IMR-90 (cell line): ENCODE results near the gene MTHFSD.

Source experiments
- CHD1 ChIP-seq: IDR thresholded peaks from 2 replicates; pipeline ENCODE4 v1.6.1; 2012; ENCODE audit warnings: low read depth, low read length, improper control_type of control experiment
- TF ChIP-seq, protein P1 (sequence below): conservative IDR thresholded peaks from 2 replicates; pipeline ENCODE4 v1.5.1; 2012; ENCODE audit warnings: mild to moderate bottlenecking, low read depth, low read length, improper control_type of control experiment

DNA sequence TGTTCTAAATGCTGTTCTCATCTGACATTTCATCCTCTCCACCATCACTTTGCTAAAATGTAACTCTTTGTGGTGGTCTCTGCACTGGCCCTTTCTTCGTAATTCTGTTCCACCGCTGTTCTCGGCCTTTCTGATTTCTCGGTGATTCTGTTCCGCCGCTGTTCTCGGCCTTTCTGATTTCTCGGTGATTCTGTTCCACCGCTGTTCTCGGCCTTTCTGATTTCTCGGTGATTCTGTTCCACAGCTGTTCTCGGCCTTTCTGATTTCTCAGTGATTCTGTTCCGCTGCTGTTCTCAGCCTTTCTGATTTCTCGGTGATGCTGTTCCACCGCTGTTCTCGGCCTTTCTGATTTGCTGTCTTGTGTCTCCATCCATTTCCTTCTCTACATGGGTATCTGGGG lies 32.4 kb downstream of the MTHFSD start:
- TF ChIP-seq, protein P1, sequence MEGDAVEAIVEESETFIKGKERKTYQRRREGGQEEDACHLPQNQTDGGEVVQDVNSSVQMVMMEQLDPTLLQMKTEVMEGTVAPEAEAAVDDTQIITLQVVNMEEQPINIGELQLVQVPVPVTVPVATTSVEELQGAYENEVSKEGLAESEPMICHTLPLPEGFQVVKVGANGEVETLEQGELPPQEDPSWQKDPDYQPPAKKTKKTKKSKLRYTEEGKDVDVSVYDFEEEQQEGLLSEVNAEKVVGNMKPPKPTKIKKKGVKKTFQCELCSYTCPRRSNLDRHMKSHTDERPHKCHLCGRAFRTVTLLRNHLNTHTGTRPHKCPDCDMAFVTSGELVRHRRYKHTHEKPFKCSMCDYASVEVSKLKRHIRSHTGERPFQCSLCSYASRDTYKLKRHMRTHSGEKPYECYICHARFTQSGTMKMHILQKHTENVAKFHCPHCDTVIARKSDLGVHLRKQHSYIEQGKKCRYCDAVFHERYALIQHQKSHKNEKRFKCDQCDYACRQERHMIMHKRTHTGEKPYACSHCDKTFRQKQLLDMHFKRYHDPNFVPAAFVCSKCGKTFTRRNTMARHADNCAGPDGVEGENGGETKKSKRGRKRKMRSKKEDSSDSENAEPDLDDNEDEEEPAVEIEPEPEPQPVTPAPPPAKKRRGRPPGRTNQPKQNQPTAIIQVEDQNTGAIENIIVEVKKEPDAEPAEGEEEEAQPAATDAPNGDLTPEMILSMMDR: no peak
- no peak for TF ChIP-seq CHD1
